Neural cell (in vitro differentiated cells): ENCODE data around the gene LENEP. TPM values are rescaled to one million over a fixed set of nuclear protein-coding genes. Genes with fewer than 3 reads are reported as not detected.
"Not testable (repeated sequence)": the region's sequence is repeated elsewhere in the genome, so short reads cannot be mapped to it uniquely, and the experiment has no call there.

Source experiments
- H2AFZ ChIP-seq: fragments of 200-600, 300-800 bp; sonication (generic), shearing (Covaris generic); 2 replicates; pipeline ENCODE4 v1.6.0; 2014; ENCODE audit warnings: low read depth, mild to moderate bottlenecking, antibody characterized with exemption, low read length, moderate library complexity
- H3F3A ChIP-seq: fragments of 200-600 bp; shearing (Covaris generic); 2 replicates; pipeline ENCODE4 v1.6.1; 2016; ENCODE audit warnings: mild to moderate bottlenecking, moderate library complexity, mixed read lengths, antibody characterized with exemption, low read length; ENCODE audit not compliant: insufficient read depth, poor library complexity, severe bottlenecking
- H3K27ac ChIP-seq: fragments of 200-600, 300-800 bp; sonication (generic), shearing (Covaris generic); 2 replicates; pipeline ENCODE4 v1.5.1; 2014; ENCODE audit warnings: mild to moderate bottlenecking, low read length, moderate library complexity
- H3K27me3 ChIP-seq: fragments of 300-800, 200-600 bp; sonication (generic), shearing (Covaris generic); 2 replicates; pipeline ENCODE4 v1.6.0; 2014; ENCODE audit warnings: mild to moderate bottlenecking, low read depth, low read length, moderate library complexity; ENCODE audit not compliant: insufficient read depth
- H3K36me3 ChIP-seq: fragments of 300-800, 200-600 bp; sonication (generic), shearing (Covaris generic); 2 replicates; pipeline ENCODE4 v1.5.1; 2014; ENCODE audit warnings: mild to moderate bottlenecking, antibody characterized with exemption, low read length, moderate library complexity; ENCODE audit not compliant: insufficient read depth
- H3K4me2 ChIP-seq: fragments of 300-800, 200-600 bp; sonication (generic), shearing (Covaris generic); 2 replicates; pipeline ENCODE4 v1.6.0; 2014; ENCODE audit warnings: mild to moderate bottlenecking, low read length
- H3K4me3 ChIP-seq: fragments of 300-800, 200-600 bp; sonication (generic), shearing (Covaris generic); 2 replicates; pipeline ENCODE4 v1.5.1; 2014; ENCODE audit warnings: mild to moderate bottlenecking, low read length, moderate library complexity
- H3K79me2 ChIP-seq: fragments of 200-600 bp; shearing (Covaris generic); replicated peaks from 2 replicates; pipeline ENCODE4 v1.6.0; 2014; ENCODE audit warnings: mild to moderate bottlenecking, low read length, moderate library complexity; ENCODE audit not compliant: insufficient read depth
- H3K9ac ChIP-seq: fragments of 300-800, 200-600 bp; sonication (generic), shearing (Covaris generic); 2 replicates; pipeline ENCODE4 v1.6.1; 2016; ENCODE audit warnings: mild to moderate bottlenecking, low read length, mixed read lengths
- H3K9me2 ChIP-seq: fragments of 200-600 bp; shearing (Covaris generic); 2 replicates; pipeline ENCODE4 v1.6.1; 2016; ENCODE audit warnings: mild to moderate bottlenecking, low read length, mixed read lengths; ENCODE audit not compliant: insufficient read depth
- H3K9me3 ChIP-seq: fragments of 200-600, 300-800 bp; sonication (generic), shearing (Covaris generic); 2 replicates; pipeline ENCODE4 v1.6.1; 2016; ENCODE audit warnings: mild to moderate bottlenecking, mixed run types, low read length, moderate library complexity, mixed read lengths
- H4K20me1 ChIP-seq: fragments of 200-600 bp; shearing (Covaris generic); 2 replicates; pipeline ENCODE4 v1.6.1; 2016; ENCODE audit warnings: mild to moderate bottlenecking, mixed run types; ENCODE audit not compliant: insufficient read depth
- EP300 ChIP-seq: fragments of 450-650 bp; conservative IDR thresholded peaks from 2 replicates; pipeline ENCODE4 v1.6.1; 2014; ENCODE audit warnings: antibody characterized with exemption, mild to moderate bottlenecking, moderate library complexity; ENCODE audit not compliant: poor library complexity, severe bottlenecking
- EZH2 ChIP-seq: fragments of 200-600, 300-800 bp; shearing (Covaris generic), sonication (generic); IDR thresholded peaks from 2 replicates; pipeline ENCODE4 v1.6.1; 2014; ENCODE audit warnings: antibody characterized with exemption, low read length, borderline replicate concordance, mild to moderate bottlenecking; ENCODE audit not compliant: insufficient read depth, poor library complexity, severe bottlenecking
- MXI1 ChIP-seq: fragments of 450-650 bp; conservative IDR thresholded peaks from 2 replicates; pipeline ENCODE4 v1.6.1; 2014; ENCODE audit warnings: antibody characterized with exemption, mild to moderate bottlenecking; ENCODE audit not compliant: poor library complexity, severe bottlenecking
- POLR2AphosphoS5 ChIP-seq: IDR thresholded peaks from 2 replicates; pipeline ENCODE4 v1.6.1; 2012
- RAD21 ChIP-seq: fragments of 450-650 bp; conservative IDR thresholded peaks from 2 replicates; pipeline ENCODE4 v1.6.1; 2014; ENCODE audit warnings: antibody characterized with exemption, mild to moderate bottlenecking, moderate library complexity
- REST ChIP-seq: IDR thresholded peaks from 2 replicates; pipeline ENCODE4 v1.6.1; 2012; ENCODE audit warnings: borderline replicate concordance
- TAF1 ChIP-seq: IDR thresholded peaks from 2 replicates; pipeline ENCODE4 v1.6.1; 2012; ENCODE audit warnings: low read depth
- polyA plus RNA-seq: library from polyadenylated mRNA; depleted of rRNA; stranded (reverse); fragments of >200 nt; gene quantifications from 2 replicates; pipeline ENCODE4 v1.2.3, GENCODE V29; 2014
- TF ChIP-seq, protein P1 (sequence below): fragments of 450-650 bp; IDR thresholded peaks from 2 replicates; pipeline ENCODE4 v1.5.1; 2014; ENCODE audit warnings: antibody characterized with exemption, mild to moderate bottlenecking, moderate library complexity; ENCODE audit not compliant: poor library complexity, severe bottlenecking

Gene LENEP
- polyA plus RNA-seq, 1 donor from 2014 or later, result not detected

DNA sequence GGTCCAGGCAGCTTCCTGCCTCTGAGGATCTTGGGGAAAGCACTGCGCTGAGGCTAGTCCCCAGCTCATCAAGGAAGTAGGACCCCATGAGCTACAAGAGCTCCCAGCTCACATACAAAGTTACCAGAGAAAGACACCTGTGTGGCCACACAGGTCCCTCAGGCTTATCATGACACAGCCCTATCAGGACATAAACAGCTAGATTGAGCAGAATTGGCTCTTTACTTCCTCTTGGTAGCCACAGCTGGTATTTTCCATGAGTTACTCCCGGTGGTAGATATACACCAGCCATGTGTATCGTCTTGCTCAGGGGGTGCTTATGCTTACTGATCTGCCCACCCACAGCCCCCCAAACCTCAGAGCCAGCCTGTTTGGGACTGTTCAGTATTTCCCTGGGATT is 1.2 kb downstream of the LENEP start:
- Histone ChIP-seq H3F3A (peaks cover 3% of the 10 kb centered on the region), H3K27ac (no peak overlapping the region), H3K4me3 (no peak overlapping the region), H3K9me3 (no peaks in the 10 kb centered on the region), H3K36me3 (no peaks in the 10 kb centered on the region), H2AFZ (no peak overlapping the region), H3K9ac (no peak overlapping the region), H3K79me2 (no peaks in the 10 kb centered on the region), H4K20me1 (no peaks in the 10 kb centered on the region), H3K27me3 (no peaks in the 10 kb centered on the region), H3K4me2 (no peak overlapping the region), H3K9me2 (no peaks in the 10 kb centered on the region)
- no peak for TF ChIP-seq RAD21
- no peak for TF ChIP-seq EP300
- TF ChIP-seq TAF1, result no peak
- no peak for TF ChIP-seq REST
- TF ChIP-seq EZH2, result no peak
- TF ChIP-seq MXI1, result no peak
- TF ChIP-seq, protein P1, sequence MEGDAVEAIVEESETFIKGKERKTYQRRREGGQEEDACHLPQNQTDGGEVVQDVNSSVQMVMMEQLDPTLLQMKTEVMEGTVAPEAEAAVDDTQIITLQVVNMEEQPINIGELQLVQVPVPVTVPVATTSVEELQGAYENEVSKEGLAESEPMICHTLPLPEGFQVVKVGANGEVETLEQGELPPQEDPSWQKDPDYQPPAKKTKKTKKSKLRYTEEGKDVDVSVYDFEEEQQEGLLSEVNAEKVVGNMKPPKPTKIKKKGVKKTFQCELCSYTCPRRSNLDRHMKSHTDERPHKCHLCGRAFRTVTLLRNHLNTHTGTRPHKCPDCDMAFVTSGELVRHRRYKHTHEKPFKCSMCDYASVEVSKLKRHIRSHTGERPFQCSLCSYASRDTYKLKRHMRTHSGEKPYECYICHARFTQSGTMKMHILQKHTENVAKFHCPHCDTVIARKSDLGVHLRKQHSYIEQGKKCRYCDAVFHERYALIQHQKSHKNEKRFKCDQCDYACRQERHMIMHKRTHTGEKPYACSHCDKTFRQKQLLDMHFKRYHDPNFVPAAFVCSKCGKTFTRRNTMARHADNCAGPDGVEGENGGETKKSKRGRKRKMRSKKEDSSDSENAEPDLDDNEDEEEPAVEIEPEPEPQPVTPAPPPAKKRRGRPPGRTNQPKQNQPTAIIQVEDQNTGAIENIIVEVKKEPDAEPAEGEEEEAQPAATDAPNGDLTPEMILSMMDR, result no peak
- no peak for TF ChIP-seq POLR2AphosphoS5

DNA sequence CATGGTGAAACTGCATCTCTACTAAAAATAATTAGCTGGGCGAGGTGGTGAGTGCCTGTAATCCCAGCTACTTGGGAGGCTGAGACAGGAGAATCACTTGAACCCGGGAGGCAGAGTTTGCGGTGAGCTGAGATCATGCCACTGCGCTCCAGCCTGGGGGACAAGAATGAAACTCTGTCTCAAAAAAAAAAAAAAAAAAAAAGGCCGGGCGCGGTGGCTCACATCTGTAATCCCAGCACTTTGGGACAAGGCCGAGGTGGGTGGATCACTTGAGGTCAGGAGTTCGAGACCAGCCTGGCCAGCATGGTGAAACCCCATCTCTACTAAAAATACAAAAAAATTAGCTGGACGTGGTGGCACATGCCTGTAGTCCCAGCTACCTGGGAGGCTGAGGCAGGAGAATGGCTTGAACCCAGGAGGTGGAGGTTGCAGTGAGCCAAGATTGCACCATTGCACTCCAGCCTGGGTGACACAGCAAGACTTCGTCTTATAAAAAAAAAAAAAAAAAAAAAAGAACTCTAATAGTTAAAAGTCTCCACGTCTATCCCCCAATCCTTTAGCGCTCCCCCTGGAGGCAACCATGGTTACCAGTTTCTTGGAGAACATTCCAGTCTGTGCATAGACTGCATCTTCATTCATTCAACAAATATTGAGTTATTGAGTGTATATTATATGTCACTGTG is 2.1 kb downstream of the LENEP start:
- not testable (repeated sequence) for H3K9ac ChIP-seq, H3K9me3 ChIP-seq, H3K4me2 ChIP-seq, H3F3A ChIP-seq, H3K27me3 ChIP-seq, H3K79me2 ChIP-seq, H4K20me1 ChIP-seq, H3K9me2 ChIP-seq, H3K4me3 ChIP-seq, H3K36me3 ChIP-seq, H3K27ac ChIP-seq, H2AFZ ChIP-seq

DNA sequence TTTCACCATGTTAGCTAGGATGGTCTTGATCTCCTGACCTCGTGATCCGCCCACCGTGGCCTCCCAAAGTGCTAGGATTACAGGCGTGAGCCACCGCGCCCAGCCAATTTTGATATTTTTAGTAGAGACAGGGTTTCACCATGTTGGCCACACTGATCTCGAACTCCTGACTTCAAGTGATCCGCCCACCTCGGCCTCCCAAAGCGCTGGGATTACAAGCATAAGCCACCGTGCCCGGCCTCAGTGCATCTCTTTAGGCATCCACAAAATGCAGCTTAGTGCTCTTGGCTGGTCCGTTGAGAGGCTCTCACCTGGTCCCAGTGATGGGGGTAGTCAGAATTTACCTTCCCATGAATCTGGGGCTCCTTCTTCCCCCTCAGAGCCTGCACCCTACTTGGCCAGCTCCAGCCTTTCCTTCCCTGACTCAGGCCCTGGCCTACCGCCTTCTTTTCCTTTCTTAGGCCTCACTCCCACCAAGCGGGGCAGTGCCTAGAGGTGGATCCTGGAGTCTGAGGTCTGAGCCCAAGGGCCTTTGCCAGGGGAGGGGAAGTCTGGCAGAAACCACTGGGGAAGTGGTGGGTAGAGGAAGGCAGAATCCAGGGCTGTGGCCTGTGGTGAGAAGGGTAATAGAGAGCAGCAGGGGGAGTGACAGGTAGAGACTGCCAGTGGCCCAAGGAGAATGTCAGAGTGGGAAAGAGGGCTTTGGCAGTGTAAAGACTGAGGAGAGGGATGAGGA is 3.7 kb downstream of the LENEP start:
- no peaks in the 10 kb centered on the region for H3K27me3 ChIP-seq
- H3K27ac ChIP-seq, result no peak overlapping the region
- no peaks in the 10 kb centered on the region for H3K9me3 ChIP-seq
- no peak overlapping the region for H2AFZ ChIP-seq
- H3K4me2 ChIP-seq, result no peak overlapping the region
- peaks cover 3% of the 10 kb centered on the region for H3F3A ChIP-seq
- no peaks in the 10 kb centered on the region for H3K36me3 ChIP-seq
- TF ChIP-seq POLR2AphosphoS5, result no peak
- TF ChIP-seq EP300, result no peak
- no peak overlapping the region for H3K4me3 ChIP-seq
- H4K20me1 ChIP-seq, result no peaks in the 10 kb centered on the region
- no peak overlapping the region for H3K9ac ChIP-seq
- no peaks in the 10 kb centered on the region for H3K79me2 ChIP-seq
- H3K9me2 ChIP-seq, result no peaks in the 10 kb centered on the region
